HEK293 (cell line): ENCODE data around the gene RCC1.

Experiments used
- GLI2 ChIP-seq: fragments of 450-650 bp; formaldehyde crosslinking; IDR thresholded peaks from 2 replicates; pipeline ENCODE4; 2017; ENCODE audit warnings: missing biosample characterization, missing genetic modification characterization, low read depth, borderline replicate concordance
- GLIS1 ChIP-seq: fragments of 450-650 bp; formaldehyde crosslinking; IDR thresholded peaks from 2 replicates; pipeline ENCODE4 v1.5.1; 2016; ENCODE audit warnings: missing biosample characterization, missing genetic modification characterization
- IKZF3 ChIP-seq: fragments of 450-650 bp; IDR thresholded peaks from 2 replicates; pipeline ENCODE4 v1.5.0; 2018; ENCODE audit warnings: missing biosample characterization, mild to moderate bottlenecking, missing genetic modification characterization, moderate library complexity
- KLF17 ChIP-seq: fragments of 450-650 bp; formaldehyde crosslinking; IDR thresholded peaks from 2 replicates; pipeline ENCODE4 v1.5.1; 2016; ENCODE audit warnings: missing biosample characterization, missing genetic modification characterization
- SP3 ChIP-seq: fragments of 450-650 bp; formaldehyde crosslinking; IDR thresholded peaks from 2 replicates; pipeline ENCODE4 v1.5.1; 2016; ENCODE audit warnings: missing biosample characterization, missing genetic modification characterization
- ZBTB48 ChIP-seq: fragments of 450-650 bp; formaldehyde crosslinking; IDR thresholded peaks from 2 replicates; pipeline ENCODE4 v1.5.1; 2016; ENCODE audit warnings: missing biosample characterization, missing genetic modification characterization
- ZBTB49 ChIP-seq: fragments of 450-650 bp; formaldehyde crosslinking; IDR thresholded peaks from 2 replicates; pipeline ENCODE4 v1.5.1; 2016; ENCODE audit warnings: missing biosample characterization, missing genetic modification characterization, low read depth
- ZEB2 ChIP-seq: fragments of 450-650 bp; formaldehyde crosslinking; IDR thresholded peaks from 2 replicates; pipeline ENCODE4 v1.5.1; 2016; ENCODE audit warnings: missing biosample characterization, missing genetic modification characterization
- ZFP37 ChIP-seq: fragments of 450-650 bp; formaldehyde crosslinking; IDR thresholded peaks from 2 replicates; pipeline ENCODE4 v1.5.1; 2016; ENCODE audit warnings: missing biosample characterization, missing genetic modification characterization
- ZNF184 ChIP-seq: fragments of 450-650 bp; IDR thresholded peaks from 2 replicates; pipeline ENCODE4 v1.5.1; 2018; ENCODE audit warnings: missing biosample characterization, mild to moderate bottlenecking, missing genetic modification characterization
- ZNF202 ChIP-seq: fragments of 450-650 bp; formaldehyde crosslinking; IDR thresholded peaks from 2 replicates; pipeline ENCODE4 v1.5.1; 2016; ENCODE audit warnings: missing biosample characterization, missing genetic modification characterization, borderline replicate concordance
- ZNF24 ChIP-seq: fragments of 450-650 bp; formaldehyde crosslinking; IDR thresholded peaks from 2 replicates; pipeline ENCODE4 v1.5.1; 2016; ENCODE audit warnings: missing biosample characterization, missing genetic modification characterization
- ZNF354C ChIP-seq: fragments of 450-650 bp; formaldehyde crosslinking; IDR thresholded peaks from 2 replicates; pipeline ENCODE4 v1.5.1; 2016; ENCODE audit warnings: missing biosample characterization, missing genetic modification characterization, low read depth, borderline replicate concordance
- ZNF416 ChIP-seq: fragments of 450-650 bp; formaldehyde crosslinking; IDR thresholded peaks from 2 replicates; pipeline ENCODE4 v1.5.1; 2016; ENCODE audit warnings: missing biosample characterization, missing genetic modification characterization
- ZNF473 ChIP-seq: fragments of 450-650 bp; formaldehyde crosslinking; IDR thresholded peaks from 2 replicates; pipeline ENCODE4 v1.5.1; 2017; ENCODE audit warnings: missing biosample characterization, missing genetic modification characterization
- ZNF48 ChIP-seq: fragments of 450-650 bp; formaldehyde crosslinking; IDR thresholded peaks from 2 replicates; pipeline ENCODE4 v1.5.1; 2016; ENCODE audit warnings: missing biosample characterization, missing genetic modification characterization
- ZNF521 ChIP-seq: fragments of 450-650 bp; formaldehyde crosslinking; IDR thresholded peaks from 2 replicates; pipeline ENCODE4 v1.5.1; 2017; ENCODE audit warnings: missing biosample characterization, mild to moderate bottlenecking, missing genetic modification characterization
- ZNF549 ChIP-seq: fragments of 450-650 bp; IDR thresholded peaks from 2 replicates; pipeline ENCODE4 v1.5.1; 2018; ENCODE audit warnings: missing biosample characterization, missing genetic modification characterization, mild to moderate bottlenecking, inconsistent platforms, moderate library complexity
- ZNF558 ChIP-seq: fragments of 450-650 bp; formaldehyde crosslinking; IDR thresholded peaks from 2 replicates; pipeline ENCODE4 v1.5.1; 2016; ENCODE audit warnings: missing biosample characterization, missing genetic modification characterization
- ZNF600 ChIP-seq: fragments of 450-650 bp; formaldehyde crosslinking; IDR thresholded peaks from 2 replicates; pipeline ENCODE4 v1.5.1; 2016; ENCODE audit warnings: missing biosample characterization, missing genetic modification characterization
- ZNF658 ChIP-seq: fragments of 450-650 bp; formaldehyde crosslinking; IDR thresholded peaks from 2 replicates; pipeline ENCODE4; 2016; ENCODE audit warnings: missing biosample characterization, missing genetic modification characterization
- ZNF747 ChIP-seq: fragments of 450-650 bp; formaldehyde crosslinking; IDR thresholded peaks from 2 replicates; pipeline ENCODE4 v1.5.1; 2016; ENCODE audit warnings: missing biosample characterization, missing genetic modification characterization
- ZNF792 ChIP-seq: fragments of 450-650 bp; formaldehyde crosslinking; IDR thresholded peaks from 2 replicates; pipeline ENCODE4 v1.5.1; 2016; ENCODE audit warnings: missing biosample characterization, missing genetic modification characterization
- ZSCAN16 ChIP-seq: fragments of 450-650 bp; formaldehyde crosslinking; IDR thresholded peaks from 2 replicates; pipeline ENCODE4 v1.5.1; 2016; ENCODE audit warnings: missing biosample characterization, missing genetic modification characterization
- ZSCAN18 ChIP-seq: fragments of 450-650 bp; formaldehyde crosslinking; IDR thresholded peaks from 2 replicates; pipeline ENCODE4 v1.5.1; 2016; ENCODE audit warnings: missing biosample characterization, missing genetic modification characterization
- ZSCAN30 ChIP-seq: fragments of 450-650 bp; IDR thresholded peaks from 2 replicates; pipeline ENCODE4 v1.5.1; 2018; ENCODE audit warnings: missing biosample characterization, mild to moderate bottlenecking, missing genetic modification characterization, moderate library complexity
- ZSCAN4 ChIP-seq: fragments of 450-650 bp; formaldehyde crosslinking; IDR thresholded peaks from 2 replicates; pipeline ENCODE4 v1.5.1; 2017; ENCODE audit warnings: missing biosample characterization, missing genetic modification characterization
- TF ChIP-seq, protein P1 (sequence below): fragments of 450-650 bp; formaldehyde crosslinking; IDR thresholded peaks from 2 replicates; pipeline ENCODE4 v1.5.1; 2016; ENCODE audit warnings: missing biosample characterization, missing genetic modification characterization, low read depth
- TF ChIP-seq, protein P2 (sequence below): fragments of 450-650 bp; formaldehyde crosslinking; IDR thresholded peaks from 2 replicates; pipeline ENCODE4 v1.5.1; 2016; ENCODE audit warnings: missing biosample characterization, missing genetic modification characterization
- TF ChIP-seq, protein P3 (sequence below): fragments of 450-650 bp; formaldehyde crosslinking; IDR thresholded peaks from 2 replicates; pipeline ENCODE4 v1.5.1; 2017; ENCODE audit warnings: missing biosample characterization, mild to moderate bottlenecking, missing genetic modification characterization, moderate library complexity

Gene RCC1

DNA sequence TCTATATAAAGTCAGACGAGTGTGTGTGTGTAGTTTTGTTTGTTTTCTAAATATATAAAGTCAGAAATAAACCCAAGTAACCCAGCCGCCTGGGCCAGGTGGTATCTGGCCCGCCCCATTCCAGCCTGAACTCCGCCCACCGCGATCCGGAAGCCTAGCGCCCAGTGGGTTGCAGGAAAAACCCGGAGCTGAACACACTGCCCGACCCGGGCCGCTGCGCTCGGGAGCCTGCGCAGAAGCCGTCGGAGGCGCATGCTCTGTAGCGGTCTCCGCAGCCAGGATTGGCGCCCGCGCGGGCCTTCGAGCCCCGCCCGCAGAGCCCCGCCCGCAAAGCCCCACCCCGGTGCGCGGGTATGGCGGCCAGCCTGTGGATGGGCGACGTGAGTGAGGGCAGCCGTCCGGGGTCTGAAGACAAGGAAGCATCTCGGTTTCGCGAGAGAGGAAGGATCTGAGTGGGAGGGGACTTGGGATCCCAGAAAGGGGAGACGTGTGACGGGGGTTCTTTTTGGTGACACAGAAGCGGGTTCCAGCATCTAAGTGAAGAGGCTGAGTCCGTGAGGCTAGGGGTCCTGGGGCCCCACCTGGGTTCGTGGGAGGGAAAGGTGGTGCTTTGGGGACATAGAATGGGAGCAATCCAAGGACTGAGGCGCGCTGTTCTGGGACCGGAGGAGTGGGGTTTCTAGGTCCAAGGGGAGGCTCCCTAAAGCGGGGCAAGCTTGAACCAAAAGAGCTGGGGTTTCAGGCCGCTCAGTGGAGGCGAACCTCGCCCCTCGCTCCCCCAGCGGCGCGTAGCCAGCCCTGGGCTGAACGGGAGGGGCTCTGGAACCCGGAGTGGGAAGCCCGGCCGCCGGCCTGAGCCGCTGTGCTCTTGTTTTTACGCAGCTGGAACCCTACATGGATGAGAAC lies 47.2 kb downstream of the RCC1 start, which contains the start of gene TRNAU1AP (continued):
- TF ChIP-seq ZSCAN4 (tag by site-specific recombination): no peak
- peak; percentile 61 for TF ChIP-seq ZNF24 (tag by site-specific recombination)
- TF ChIP-seq ZBTB48: peak; percentile 92
- TF ChIP-seq, protein P1, sequence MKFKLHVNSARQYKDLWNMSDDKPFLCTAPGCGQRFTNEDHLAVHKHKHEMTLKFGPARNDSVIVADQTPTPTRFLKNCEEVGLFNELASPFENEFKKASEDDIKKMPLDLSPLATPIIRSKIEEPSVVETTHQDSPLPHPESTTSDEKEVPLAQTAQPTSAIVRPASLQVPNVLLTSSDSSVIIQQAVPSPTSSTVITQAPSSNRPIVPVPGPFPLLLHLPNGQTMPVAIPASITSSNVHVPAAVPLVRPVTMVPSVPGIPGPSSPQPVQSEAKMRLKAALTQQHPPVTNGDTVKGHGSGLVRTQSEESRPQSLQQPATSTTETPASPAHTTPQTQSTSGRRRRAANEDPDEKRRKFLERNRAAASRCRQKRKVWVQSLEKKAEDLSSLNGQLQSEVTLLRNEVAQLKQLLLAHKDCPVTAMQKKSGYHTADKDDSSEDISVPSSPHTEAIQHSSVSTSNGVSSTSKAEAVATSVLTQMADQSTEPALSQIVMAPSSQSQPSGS (tag by site-specific recombination): no peak
- no peak for TF ChIP-seq IKZF3
- TF ChIP-seq ZNF600: peak; percentile 56; the same call in 1 of the 2 replicates
- TF ChIP-seq ZFP37 (tag by site-specific recombination): no peak
- no peak for TF ChIP-seq ZNF48 (tag by site-specific recombination)
- TF ChIP-seq ZNF792: peak; percentile 69; the same call in 1 of the 2 replicates
- TF ChIP-seq ZNF747 (tag by site-specific recombination): no peak
- no peak for TF ChIP-seq ZSCAN16 (tag by site-specific recombination)
- peak; percentile 92 for TF ChIP-seq KLF17 (tag by site-specific recombination)
- peak; percentile 98 for TF ChIP-seq SP3
- TF ChIP-seq GLIS1 (tag by site-specific recombination): peak; percentile 60
- TF ChIP-seq ZNF354C (tag by site-specific recombination): no peak
- TF ChIP-seq ZNF184 (tag by site-specific recombination): peak; percentile 86
- no peak for TF ChIP-seq ZNF549
- TF ChIP-seq, protein P2, sequence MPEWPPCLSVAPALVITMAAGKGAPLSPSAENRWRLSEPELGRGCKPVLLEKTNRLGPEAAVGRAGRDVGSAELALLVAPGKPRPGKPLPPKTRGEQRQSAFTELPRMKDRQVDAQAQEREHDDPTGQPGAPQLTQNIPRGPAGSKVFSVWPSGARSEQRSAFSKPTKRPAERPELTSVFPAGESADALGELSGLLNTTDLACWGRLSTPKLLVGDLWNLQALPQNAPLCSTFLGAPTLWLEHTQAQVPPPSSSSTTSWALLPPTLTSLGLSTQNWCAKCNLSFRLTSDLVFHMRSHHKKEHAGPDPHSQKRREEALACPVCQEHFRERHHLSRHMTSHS (tag by site-specific recombination): no peak
- peak; percentile 76 for TF ChIP-seq ZSCAN30 (tag by site-specific recombination)
- TF ChIP-seq ZNF658 (tag by site-specific recombination): no peak
- TF ChIP-seq ZBTB49 (tag by site-specific recombination): no peak
- TF ChIP-seq, protein P3, sequence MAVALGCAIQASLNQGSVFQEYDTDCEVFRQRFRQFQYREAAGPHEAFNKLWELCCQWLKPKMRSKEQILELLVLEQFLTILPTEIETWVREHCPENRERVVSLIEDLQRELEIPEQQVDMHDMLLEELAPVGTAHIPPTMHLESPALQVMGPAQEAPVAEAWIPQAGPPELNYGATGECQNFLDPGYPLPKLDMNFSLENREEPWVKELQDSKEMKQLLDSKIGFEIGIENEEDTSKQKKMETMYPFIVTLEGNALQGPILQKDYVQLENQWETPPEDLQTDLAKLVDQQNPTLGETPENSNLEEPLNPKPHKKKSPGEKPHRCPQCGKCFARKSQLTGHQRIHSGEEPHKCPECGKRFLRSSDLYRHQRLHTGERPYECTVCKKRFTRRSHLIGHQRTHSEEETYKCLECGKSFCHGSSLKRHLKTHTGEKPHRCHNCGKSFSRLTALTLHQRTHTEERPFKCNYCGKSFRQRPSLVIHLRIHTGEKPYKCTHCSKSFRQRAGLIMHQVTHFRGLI (tag by site-specific recombination): peak; percentile 87
- TF ChIP-seq ZNF473 (tag by site-specific recombination): no peak
- no peak for TF ChIP-seq ZNF521 (tag by site-specific recombination)
- peak; percentile 33; the same call in 1 of the 2 replicates for TF ChIP-seq ZSCAN18 (tag by site-specific recombination)
- TF ChIP-seq ZNF416 (tag by site-specific recombination): no peak
- no peak for TF ChIP-seq GLI2 (tag by site-specific recombination)
- TF ChIP-seq ZNF558 (tag by site-specific recombination): no peak
- no peak for TF ChIP-seq ZNF202 (tag by site-specific recombination)
- TF ChIP-seq ZEB2 (tag by site-specific recombination): peak; percentile 75
